Islet of Langerhans (tissue), 1 donor: ENCODE data around the gene MCRIP2.
A peak's percentile ranks its signal among the peaks of the same experiment; 100 is the strongest.
"Not testable (repeated sequence)": the region's sequence is repeated elsewhere in the genome, so short reads cannot be mapped to it uniquely, and the experiment has no call there.

Experiments used
- FAIRE-seq: peaks from one replicate; lab custom pipeline; 2011; peaks lifted over from hg19 to GRCh38; lab: Jason Lieb, UNC

Gene MCRIP2

GRCh38 chr16:641326-642188 lies at the start of gene MCRIP2:
TSS of gene MCRIP2 (plus strand) at chr16:641828. CDS start at chr16:641992, 164 bp downstream.
- FAIRE-seq, result no peak

GRCh38 chr16:591892-592517 lies 49.6 kb upstream of the MCRIP2 start:
- FAIRE-seq, result no peak

DNA sequence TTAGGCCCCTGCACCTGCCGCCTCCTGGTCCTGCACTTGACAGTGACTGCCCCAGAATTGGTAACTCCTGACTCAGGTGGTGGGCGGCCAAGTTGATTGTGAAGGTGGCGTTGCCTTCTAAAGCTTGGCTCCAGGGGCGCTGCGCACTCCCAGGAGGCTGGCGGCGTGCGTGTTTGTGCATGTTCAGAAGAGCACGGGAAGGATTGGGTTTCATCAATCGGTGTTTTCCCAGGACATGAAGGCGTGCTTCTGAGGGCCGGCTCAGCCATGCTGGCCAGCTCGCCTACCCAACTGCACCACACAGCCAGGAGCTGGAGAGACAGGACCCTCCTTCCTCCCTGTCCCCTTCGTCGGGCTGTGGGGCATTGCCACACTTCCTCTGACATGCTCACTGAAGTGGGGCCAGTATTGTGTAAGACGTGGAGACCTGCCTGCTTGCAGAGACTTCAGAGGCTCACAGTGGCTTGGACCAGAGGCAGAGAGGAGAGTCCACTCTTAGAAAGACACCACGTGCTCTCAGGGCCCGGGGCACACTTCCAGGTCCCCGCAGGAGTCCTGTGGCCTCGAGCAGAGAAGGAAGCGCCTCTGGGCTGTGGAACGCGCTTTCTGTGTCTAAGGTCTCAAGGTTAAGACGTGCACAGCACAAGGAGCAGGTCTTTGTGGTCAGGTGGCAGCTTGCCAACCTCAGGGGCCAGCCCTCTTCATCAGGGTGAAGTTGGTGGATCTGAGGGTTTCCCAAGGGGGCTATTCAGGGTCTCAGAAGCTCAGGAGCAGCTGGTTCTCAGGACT lies 48.9 kb upstream of the MCRIP2 start:
- no peak for FAIRE-seq

- FAIRE-seq, result peak; percentile 81
Measured at GRCh38 chr16:593406-593805, 48.2 kb upstream of the MCRIP2 start.

DNA sequence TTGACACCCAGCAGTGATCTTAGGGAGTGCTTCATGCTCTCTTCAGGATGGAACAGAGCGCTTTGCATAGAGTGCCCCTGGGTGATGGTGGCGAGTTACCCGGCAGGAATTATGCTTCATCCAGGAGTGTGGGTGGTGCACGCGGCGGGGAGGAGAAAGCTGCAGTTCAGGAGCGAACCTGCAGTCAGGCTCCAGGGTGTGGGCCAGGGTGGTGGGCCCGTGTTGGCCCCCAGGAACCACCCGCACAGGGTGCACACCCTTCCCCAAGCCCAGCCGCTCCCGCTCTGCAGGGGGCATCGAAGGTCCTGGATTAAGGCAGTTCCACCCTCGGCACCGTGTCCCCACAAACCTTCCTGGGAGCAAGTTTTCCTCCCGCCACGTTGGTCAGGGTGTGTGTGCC lies 47.8 kb upstream of the MCRIP2 start:
- FAIRE-seq, result no peak

DNA sequence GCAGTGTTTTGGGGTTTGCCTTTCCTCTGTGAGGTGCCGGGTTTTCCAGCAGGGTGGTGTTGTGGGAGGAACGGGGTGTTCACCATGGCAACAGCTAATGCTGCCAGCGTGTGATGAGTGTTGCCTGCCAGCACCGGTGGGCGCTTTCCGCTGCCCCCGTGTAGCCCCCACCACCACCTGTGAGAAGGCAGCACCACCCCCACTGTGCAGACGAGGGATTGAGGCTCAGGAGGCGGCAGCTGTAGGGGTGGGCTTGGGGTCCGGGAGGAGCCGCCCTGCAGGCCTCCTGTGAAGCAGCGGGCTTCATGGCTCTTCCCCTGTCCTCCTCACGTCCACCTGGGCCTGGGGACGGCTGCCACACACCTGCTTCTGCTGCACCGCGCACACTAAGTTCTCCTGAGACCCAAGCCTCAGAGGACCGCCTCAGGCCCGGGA lies 46.5 kb upstream of the MCRIP2 start:
- no peak for FAIRE-seq

- FAIRE-seq, result no peak
Measured at GRCh38 chr16:595942-596735, 45.5 kb upstream of the MCRIP2 start.

GRCh38 chr16:596736-597060 lies 44.9 kb upstream of the MCRIP2 start:
- no peak for FAIRE-seq

- not testable (repeated sequence) for FAIRE-seq
Measured at GRCh38 chr16:597655-598054, 44.0 kb upstream of the MCRIP2 start.

GRCh38 chr16:598823-599739 lies 42.5 kb upstream of the MCRIP2 start:
- FAIRE-seq, result no peak

GRCh38 chr16:600781-601180 lies 40.8 kb upstream of the MCRIP2 start:
- FAIRE-seq, result no peak

DNA sequence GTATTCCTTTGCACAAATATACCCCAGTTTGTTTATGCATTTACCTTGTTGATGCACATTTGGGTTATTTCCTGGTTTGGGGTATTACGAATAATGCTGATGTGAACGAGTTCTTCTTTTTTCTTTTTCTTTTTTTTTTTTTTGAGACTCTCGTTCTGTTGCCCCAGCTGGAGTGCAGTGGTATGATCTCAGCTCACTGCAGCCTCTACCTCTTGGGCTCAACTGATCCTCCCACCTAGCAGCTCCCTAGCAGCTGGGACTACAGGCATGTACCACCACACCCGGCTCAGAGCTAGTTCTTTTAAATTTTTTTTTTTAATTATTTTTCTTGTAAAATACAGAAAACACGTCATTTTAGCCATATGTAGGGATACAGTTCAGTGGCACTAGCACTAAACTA lies 37.7 kb upstream of the MCRIP2 start:
- no peak for FAIRE-seq

GRCh38 chr16:606656-607307 lies 34.8 kb upstream of the MCRIP2 start:
- no peak for FAIRE-seq

DNA sequence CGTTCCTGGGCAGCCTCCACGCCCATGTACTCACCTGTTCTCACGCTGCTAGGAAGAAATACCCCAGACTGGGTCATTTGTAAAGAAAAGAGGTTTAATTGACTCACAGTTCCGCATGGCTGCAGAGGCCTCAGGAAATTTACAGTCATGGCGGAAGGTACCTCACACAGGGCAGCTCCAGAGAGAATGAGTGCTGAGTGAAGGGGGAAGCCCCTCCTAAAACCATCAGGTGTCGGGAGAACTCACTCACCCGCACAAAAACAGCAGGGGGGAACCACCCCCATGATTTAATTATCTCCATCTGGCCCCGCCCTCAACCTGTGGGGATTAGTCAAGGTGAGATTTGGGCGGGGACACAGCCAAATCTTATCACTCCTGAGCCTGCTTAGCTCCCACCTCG lies 33.6 kb upstream of the MCRIP2 start:
- no peak for FAIRE-seq

- no peak for FAIRE-seq
Measured at GRCh38 chr16:609316-609715, 32.3 kb upstream of the MCRIP2 start.

- FAIRE-seq, result no peak
Measured at GRCh38 chr16:609984-610383, 31.6 kb upstream of the MCRIP2 start.

DNA sequence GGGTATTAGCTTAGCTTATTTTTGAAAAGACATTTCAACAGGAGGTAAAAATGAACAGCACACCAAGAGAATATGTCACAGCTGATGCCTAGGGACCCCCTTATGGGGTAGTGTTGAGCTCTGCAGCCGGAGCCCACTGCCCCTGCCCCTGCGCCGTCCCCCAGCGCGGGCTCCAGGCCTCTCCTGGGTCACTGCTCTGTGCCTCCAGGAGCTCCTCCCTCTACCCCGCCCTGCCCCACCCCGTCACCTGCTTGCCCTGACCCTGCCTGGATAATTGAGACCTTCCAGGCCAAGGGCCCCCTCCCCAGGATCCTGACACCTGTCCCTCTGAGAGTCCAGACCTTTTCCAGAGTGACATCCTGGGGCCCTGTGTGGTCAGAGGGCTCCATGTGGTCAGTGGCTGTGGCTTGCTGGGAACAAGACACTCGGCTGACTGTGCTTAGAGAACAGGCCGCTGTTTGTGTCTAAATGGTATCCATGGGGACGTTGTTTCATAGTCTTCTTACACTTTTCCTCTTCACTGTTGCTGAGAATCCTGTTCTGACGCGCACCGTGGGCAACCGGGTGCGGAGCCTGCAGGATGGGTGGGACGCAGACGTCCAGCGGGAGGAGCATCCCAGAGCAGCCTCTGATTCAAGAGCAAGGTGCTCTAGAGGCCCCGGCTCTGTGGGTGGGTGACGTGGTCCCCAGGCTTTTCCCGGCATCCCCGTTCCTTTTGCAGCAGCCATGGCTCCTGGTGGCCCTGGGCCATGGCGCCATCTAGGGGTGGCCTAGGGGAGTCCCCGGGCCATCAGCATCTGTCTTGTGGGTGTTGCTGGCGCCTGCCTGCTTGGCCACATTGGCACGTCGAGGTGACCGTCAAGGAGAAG lies 30.9 kb upstream of the MCRIP2 start:
- no peak for FAIRE-seq

- FAIRE-seq, result no peak
Measured at GRCh38 chr16:615122-615521, 26.5 kb upstream of the MCRIP2 start.

- FAIRE-seq, result no peak
Measured at GRCh38 chr16:616733-617586, 24.7 kb upstream of the MCRIP2 start.
